Skeletal muscle satellite cell (primary cell): ENCODE measurements around the gene LPIN1.

ENCODE experiments used
- H3K27me3 ChIP-seq: 2 replicates; pipeline ENCODE4 v1.7.0; 2013; ENCODE audit warnings: low read length; ENCODE audit not compliant: control insufficient read depth, insufficient read depth
- H3K36me3 ChIP-seq: 2 replicates; pipeline ENCODE4 v1.7.0; 2013; ENCODE audit warnings: mild to moderate bottlenecking, control low read depth, low read length; ENCODE audit not compliant: insufficient read depth
- H3K4me1 ChIP-seq: 2 replicates; pipeline ENCODE4 v1.7.0; 2013; ENCODE audit warnings: low read length; ENCODE audit not compliant: control insufficient read depth, insufficient read depth
- H3K4me2 ChIP-seq: 2 replicates; pipeline ENCODE4 v1.7.0; 2013; ENCODE audit warnings: mild to moderate bottlenecking, low read length
- H3K4me3 ChIP-seq: 2 replicates; pipeline ENCODE4 v1.7.0; 2013; ENCODE audit warnings: low read length
- H3K9ac ChIP-seq: 2 replicates; pipeline ENCODE4 v1.7.0; 2013; ENCODE audit warnings: mild to moderate bottlenecking, low read depth, low read length, moderate library complexity
- H3K9me3 ChIP-seq: replicated peaks from 2 replicates; pipeline ENCODE4 v1.7.0; 2013; ENCODE audit warnings: mild to moderate bottlenecking, control low read depth, low read length

Gene LPIN1

DNA sequence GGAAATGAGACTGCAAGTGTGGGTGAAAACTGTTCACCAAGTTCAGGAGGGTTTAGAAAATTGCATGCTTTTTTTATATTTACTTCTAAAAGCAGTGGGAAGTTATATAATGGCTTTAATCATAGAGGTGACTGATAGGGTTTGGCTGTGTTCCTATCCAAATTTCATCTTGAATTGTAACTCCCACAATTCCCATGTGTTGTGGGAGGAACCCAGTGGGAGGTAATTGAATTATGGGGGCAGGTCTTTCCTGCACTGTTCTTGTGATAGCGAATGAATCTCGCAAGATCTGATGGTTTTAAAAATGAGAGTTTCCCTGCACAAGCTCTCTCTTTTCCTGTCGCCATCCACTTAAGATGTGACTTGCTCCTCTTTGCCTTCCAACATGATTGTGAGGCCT is 40.7 kb upstream of the LPIN1 start:
- H3K4me3 ChIP-seq, result no peak overlapping the region
- H3K36me3 ChIP-seq, result no peaks in the 10 kb centered on the region
- no peaks in the 10 kb centered on the region for H3K9me3 ChIP-seq
- no peak overlapping the region for H3K9ac ChIP-seq
- no peak overlapping the region for H3K4me2 ChIP-seq
- peaks cover 24% of the 10 kb centered on the region for H3K4me1 ChIP-seq
- no peaks in the 10 kb centered on the region for H3K27me3 ChIP-seq

GRCh38 chr2:11708106-11708505 is 38.3 kb upstream of the LPIN1 start:
- Histone ChIP-seq H3K9ac (no peak overlapping the region), H3K4me2 (no peak overlapping the region), H3K27me3 (no peaks in the 10 kb centered on the region), H3K36me3 (no peaks in the 10 kb centered on the region), H3K9me3 (no peaks in the 10 kb centered on the region), H3K4me1 (peaks cover 21% of the 10 kb centered on the region), H3K4me3 (no peak overlapping the region)

- Histone ChIP-seq H3K4me2 (no peak overlapping the region), H3K4me3 (no peak overlapping the region), H3K4me1 (peaks cover 9% of the 10 kb centered on the region), H3K27me3 (no peaks in the 10 kb centered on the region), H3K9ac (no peak overlapping the region), H3K36me3 (no peaks in the 10 kb centered on the region), H3K9me3 (no peaks in the 10 kb centered on the region)
These were observed 37.1 kb upstream of the LPIN1 start for GRCh38 chr2:11709293-11709692.

GRCh38 chr2:11710210-11710609 is 36.2 kb upstream of the LPIN1 start:
- Histone ChIP-seq H3K36me3 (no peaks in the 10 kb centered on the region), H3K4me3 (no peak overlapping the region), H3K4me1 (peaks cover 8% of the 10 kb centered on the region), H3K9me3 (no peaks in the 10 kb centered on the region), H3K27me3 (no peaks in the 10 kb centered on the region), H3K4me2 (no peak overlapping the region), H3K9ac (no peak overlapping the region)

DNA sequence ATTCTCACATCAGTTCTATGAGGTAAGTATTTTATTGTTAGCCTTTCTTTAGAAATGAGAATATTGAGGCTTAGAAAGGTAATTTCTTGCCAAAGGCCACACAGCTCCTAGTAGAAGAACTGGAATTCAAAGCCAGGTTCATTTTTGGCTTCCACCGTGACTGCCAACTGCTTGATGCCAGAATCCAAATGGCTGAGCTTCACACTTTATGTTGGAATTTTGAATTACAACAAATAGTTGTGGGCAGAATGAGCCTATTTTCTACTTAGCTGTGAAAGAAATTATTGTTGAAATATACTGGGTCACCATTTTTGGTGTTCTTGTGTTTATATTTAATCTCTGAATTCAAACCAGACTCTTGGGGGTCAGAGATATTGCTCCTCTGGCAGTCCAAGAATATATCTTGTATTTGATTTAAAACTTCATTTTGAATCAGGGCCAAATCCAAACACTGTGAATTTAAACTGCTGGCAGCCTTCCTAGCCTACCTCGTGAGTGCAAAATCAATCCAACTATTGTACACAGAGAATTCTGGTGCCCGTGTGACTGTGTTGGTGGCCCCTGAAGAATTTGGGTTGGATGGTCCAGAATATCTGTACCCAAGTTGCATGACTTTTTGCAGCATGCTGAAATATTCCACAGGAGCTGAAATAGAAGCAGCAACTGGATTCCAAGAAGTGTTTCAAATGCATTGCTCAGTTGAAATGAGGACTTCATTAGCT is 35.6 kb upstream of the LPIN1 start:
- no peak overlapping the region for H3K4me3 ChIP-seq
- H3K9ac ChIP-seq, result no peak overlapping the region
- no peak overlapping the region for H3K4me2 ChIP-seq
- peaks cover 8% of the 10 kb centered on the region for H3K4me1 ChIP-seq
- H3K27me3 ChIP-seq, result peaks cover 3% of the 10 kb centered on the region
- no peaks in the 10 kb centered on the region for H3K36me3 ChIP-seq
- H3K9me3 ChIP-seq, result no peaks in the 10 kb centered on the region

DNA sequence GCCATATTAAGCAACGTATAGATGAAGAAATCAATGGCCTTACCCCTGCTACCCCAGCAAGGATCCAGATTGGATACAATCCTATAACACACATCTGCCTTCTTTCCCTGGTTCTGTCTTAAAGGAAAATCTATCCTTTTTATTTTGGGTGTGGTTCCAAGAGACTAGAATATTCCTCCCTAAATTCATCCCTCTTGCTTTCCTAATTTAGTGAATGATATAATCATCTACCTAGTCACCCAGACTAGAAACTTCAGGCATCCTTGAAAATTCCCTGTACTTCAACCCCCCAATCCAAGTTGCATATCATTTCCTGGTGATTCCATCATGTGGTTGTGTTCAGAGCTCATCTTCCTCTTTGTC is 35.1 kb upstream of the LPIN1 start:
- no peak overlapping the region for H3K4me3 ChIP-seq
- H3K9ac ChIP-seq, result no peak overlapping the region
- H3K4me2 ChIP-seq, result no peak overlapping the region
- H3K36me3 ChIP-seq, result no peaks in the 10 kb centered on the region
- H3K27me3 ChIP-seq, result peaks cover 6% of the 10 kb centered on the region
- H3K9me3 ChIP-seq, result no peaks in the 10 kb centered on the region
- peaks cover 8% of the 10 kb centered on the region for H3K4me1 ChIP-seq

DNA sequence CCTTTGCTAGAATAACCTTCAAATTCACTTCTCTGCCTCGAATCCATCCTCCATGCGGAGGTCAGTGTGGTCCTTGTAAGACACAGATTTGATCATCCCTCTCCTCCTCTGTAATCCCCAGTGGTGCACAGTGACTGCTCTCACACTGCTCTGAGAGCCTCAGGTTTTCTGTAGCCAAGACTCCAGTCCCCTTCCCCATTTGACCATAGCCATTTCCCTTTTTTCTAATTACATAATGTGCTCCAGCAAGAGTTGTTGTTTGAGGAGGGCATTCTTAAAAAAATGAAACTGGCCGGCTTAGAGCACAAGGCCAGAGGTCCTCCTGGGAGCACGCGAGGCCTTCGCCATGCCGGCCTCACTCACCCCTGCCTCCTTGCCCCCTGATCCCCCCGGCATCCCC is 34.7 kb upstream of the LPIN1 start:
- Histone ChIP-seq H3K9ac (no peak overlapping the region), H3K4me3 (no peak overlapping the region), H3K4me1 (peaks cover 9% of the 10 kb centered on the region), H3K4me2 (no peak overlapping the region), H3K9me3 (no peaks in the 10 kb centered on the region), H3K36me3 (no peaks in the 10 kb centered on the region), H3K27me3 (peaks cover 10% of the 10 kb centered on the region)

GRCh38 chr2:11712866-11713265 is 33.6 kb upstream of the LPIN1 start:
- no peaks in the 10 kb centered on the region for H3K36me3 ChIP-seq

DNA sequence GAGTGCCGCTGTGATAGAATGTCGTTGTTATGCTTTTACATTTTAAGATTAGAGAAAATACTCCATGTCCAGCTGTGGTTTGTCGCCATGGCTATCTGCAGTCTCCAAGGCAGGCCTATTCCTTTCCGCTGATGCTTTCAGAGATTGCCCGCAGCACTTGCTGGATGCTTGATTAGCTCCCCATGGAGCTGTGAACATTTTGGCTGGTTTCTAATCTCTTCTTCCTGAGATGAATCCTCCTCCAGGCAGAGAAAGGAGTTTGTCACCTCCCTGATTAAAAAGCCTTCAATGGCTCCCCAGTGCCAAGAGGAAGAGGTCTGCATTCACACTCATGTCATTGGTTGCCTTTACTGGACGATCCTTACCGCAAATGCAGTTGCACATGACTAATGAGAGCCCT is 32.6 kb upstream of the LPIN1 start:
- Histone ChIP-seq H3K27me3 (peaks cover 30% of the 10 kb centered on the region), H3K4me2 (no peak overlapping the region), H3K4me3 (no peak overlapping the region), H3K9ac (no peak overlapping the region), H3K4me1 (peaks cover 11% of the 10 kb centered on the region), H3K9me3 (no peaks in the 10 kb centered on the region), H3K36me3 (no peaks in the 10 kb centered on the region)

More at GRCh38 chr2:11712866-11713265, 33.6 kb upstream of the LPIN1 start:
- H3K4me1 ChIP-seq, result peaks cover 11% of the 10 kb centered on the region
- peaks cover 21% of the 10 kb centered on the region for H3K27me3 ChIP-seq
- no peaks in the 10 kb centered on the region for H3K9me3 ChIP-seq
- no peak overlapping the region for H3K9ac ChIP-seq
- no peak overlapping the region for H3K4me2 ChIP-seq
- H3K4me3 ChIP-seq, result no peak overlapping the region

GRCh38 chr2:11715987-11716652 is 30.3 kb upstream of the LPIN1 start:
- H3K4me3 ChIP-seq, result no peak overlapping the region
- H3K9me3 ChIP-seq, result no peaks in the 10 kb centered on the region
- H3K36me3 ChIP-seq, result no peaks in the 10 kb centered on the region
- no peak overlapping the region for H3K9ac ChIP-seq
- H3K27me3 ChIP-seq, result peaks cover 53% of the 10 kb centered on the region
- H3K4me2 ChIP-seq, result no peak overlapping the region
- peaks cover 3% of the 10 kb centered on the region for H3K4me1 ChIP-seq

GRCh38 chr2:11716689-11717321 is 29.6 kb upstream of the LPIN1 start:
- Histone ChIP-seq H3K9ac (no peak overlapping the region), H3K9me3 (no peaks in the 10 kb centered on the region), H3K4me2 (no peak overlapping the region), H3K36me3 (no peaks in the 10 kb centered on the region), H3K4me1 (peaks cover 3% of the 10 kb centered on the region), H3K4me3 (no peak overlapping the region), H3K27me3 (peaks cover 60% of the 10 kb centered on the region)
